GM03348 (cell line): ENCODE measurements around the gene SHC2.
"Not testable (repeated sequence)": the region's sequence is repeated elsewhere in the genome, so short reads cannot be mapped to it uniquely, and the experiment has no call there.

Experiments
- DNase-seq: peaks from one replicate; pipeline ENCODE4 v3.0.0; 2012; ENCODE audit warnings: low spot score

SHC2 gene

GRCh38 chr19:469833-470232, 9.0 kb upstream of the SHC2 start:
- no peak for DNase-seq

- DNase-seq = no peak
These were observed 7.9 kb upstream of the SHC2 start for GRCh38 chr19:468587-469256.

DNA sequence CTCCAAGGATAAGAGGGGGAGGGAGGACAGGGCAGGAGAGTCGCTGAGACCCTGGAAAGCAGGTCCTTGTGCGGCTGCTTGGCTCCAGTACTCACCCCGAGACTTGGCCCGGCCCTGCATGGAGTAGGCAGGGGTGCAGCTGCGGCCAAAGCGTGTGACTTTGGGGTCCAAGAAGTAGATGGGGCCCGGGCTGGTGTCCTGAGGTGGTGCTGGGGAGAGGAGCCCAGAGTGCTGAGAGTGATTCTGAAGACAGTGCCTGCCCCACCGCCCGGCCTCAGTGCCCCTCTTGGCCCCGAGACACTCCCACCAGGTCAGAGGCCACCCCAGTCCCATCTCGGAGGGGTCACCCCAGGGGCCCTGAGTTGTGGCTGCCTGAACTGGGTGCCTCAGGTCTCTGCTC, 6.7 kb upstream of the SHC2 start:
- DNase-seq = no peak

DNA sequence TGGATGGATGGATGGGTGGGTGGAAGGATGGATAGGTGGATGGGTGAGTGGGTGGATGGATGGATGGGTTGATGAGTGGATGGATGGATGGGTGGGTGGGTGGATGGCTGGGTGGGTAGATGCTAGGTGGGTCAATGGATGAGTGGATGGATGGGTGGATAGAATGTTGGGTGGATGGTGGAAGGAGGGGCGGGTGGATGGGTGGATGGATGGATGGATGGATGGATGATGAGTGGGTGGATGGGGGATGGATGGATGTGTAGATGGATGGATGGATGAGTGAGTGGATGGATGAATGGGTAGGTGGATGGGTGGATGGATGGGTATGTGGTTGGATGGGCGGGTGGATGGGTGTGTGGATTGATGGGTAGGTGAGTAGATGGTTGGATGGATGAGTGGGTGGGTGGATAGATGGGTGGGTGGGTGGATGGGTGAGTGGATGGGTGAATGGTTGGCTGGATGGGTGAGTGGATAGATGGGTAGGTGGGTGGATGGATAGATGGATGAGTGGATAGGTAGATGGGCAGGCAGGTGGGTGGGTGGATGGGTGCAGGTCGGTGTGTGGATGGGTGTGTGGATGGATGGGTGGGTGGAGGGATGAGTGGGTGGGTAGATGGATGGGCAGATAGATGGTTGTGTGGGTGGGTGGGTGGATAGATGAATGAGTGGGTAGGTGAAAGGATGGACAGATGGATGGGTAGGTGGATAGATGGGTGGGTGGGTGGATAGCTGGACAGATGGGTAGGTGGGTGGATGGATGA, 4.4 kb upstream of the SHC2 start:
- DNase-seq = no peak

GRCh38 chr19:464208-464545, 3.3 kb upstream of the SHC2 start:
- DNase-seq = no peak

DNA sequence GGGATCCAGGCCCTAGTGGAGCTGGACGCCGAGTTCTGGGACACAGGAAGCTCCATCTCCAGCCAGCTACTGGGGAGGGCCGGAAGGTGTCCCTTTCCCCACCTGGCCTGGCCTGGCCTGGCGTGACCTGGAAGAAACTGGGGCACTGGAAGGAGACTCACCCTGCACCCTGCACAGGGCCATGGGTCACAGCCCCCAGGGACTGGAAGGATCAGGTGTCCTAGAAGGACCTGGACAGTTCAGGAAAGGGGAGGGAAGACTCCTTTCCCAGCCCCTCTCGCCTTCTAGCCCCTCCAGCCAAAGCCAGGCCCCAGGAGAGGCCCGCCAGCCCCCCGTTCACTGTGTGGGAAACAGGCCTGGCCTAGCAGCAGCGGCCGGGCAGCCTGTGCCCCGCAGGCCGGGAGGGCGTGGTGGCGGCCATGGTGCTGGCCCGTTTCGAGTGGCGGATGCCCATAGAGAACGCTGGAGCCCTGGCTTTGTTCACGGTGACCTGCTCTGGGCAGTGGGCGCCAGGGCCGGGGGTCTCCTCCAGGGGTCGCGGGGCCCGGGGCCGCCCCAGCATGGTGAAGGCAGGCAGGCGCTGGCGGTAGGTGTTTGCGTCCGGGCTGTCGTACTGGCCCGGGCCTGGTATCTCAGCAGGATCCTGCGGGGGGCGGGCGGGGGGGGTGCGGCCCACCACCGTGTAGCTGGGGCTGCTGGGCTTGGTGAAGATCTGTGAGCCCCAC, 2.8 kb upstream of the SHC2 start:
- no peak for DNase-seq

DNA sequence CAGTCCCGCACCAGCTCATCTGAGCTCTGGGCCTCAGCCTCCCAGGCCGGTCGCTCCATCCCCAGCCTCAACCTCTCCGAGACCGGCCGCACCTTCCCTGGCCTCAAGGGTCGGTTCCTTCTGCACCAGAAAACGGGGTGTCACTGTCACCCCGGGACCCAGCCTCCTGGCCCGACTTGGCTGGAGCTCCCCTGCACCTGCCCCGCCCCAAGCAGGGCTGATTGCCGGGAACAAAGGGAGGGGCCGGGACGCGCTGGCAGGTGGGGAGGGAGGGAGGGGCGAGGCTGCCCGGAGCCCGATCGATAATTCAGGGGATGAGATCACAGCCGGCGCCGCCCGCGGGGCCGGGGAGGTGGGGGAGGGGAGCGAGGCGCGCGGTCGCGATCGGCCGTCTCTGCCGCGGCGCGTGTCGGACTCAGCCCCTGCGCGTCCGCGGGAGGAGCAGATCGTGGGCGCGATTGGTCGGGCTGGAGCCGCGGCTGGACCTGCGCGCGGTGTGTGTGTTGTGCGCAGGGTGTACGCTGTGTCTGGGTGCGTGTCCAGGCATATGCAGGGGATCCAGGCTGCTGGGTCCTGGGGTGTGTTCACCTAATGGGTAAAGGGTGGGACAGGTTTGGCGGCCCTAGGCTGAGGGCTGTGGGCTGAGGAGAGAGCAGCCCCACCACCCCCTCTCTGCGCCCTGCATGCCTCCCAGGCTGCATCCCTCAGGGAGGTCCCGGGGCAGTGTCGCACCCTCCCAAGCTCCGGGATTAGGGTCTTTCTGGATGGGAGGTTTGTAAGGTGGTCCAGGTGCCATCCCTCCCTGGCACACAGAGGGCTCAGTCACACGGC, 1.1 kb upstream of the SHC2 start:
- no peak for DNase-seq

DNA sequence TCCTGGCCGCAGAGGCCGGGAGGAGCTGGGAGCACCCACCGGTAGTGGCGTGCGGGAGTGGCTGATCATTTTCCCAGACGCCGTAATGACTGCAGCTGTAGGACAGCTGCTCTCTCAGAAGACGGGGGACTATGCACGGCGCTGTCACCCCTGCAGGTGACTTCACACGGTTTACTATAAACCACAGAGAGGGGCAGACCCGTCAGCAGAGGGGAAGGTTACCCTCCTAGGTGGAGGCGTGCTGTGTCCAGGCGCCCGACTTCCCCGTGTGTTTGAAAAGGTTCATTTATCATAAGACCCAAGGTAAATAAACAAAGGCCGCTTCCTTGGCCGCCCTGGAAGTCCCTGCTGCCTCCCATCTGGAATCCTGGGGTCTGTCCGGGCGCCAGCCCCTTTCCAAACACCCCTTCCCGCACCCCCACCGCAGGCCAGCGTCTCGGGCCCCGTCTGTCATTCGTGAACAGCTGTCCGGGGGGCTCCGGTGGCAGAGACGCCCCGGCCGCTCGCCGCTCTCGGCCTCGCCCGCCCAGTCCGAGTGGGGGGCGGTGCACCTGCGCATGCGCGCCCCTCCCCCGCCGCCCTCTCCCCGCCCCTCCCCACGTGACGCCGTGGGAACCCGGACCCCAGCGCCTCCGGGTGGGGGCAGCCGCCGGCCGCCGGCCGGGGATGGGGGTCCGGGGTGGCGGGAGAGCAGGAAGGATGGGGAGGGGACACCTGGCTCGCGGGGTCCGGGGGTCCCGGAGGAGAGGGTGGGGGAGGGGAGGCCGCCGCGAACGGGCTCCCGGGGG, 915 bp downstream of the SHC2 start:
- DNase-seq = peak; percentile 71

- DNase-seq = no peak
These were observed 2.5 kb downstream of the SHC2 start for GRCh38 chr19:458091-459042.

GRCh38 chr19:457636-458035, 3.2 kb downstream of the SHC2 start:
- DNase-seq = no peak

DNA sequence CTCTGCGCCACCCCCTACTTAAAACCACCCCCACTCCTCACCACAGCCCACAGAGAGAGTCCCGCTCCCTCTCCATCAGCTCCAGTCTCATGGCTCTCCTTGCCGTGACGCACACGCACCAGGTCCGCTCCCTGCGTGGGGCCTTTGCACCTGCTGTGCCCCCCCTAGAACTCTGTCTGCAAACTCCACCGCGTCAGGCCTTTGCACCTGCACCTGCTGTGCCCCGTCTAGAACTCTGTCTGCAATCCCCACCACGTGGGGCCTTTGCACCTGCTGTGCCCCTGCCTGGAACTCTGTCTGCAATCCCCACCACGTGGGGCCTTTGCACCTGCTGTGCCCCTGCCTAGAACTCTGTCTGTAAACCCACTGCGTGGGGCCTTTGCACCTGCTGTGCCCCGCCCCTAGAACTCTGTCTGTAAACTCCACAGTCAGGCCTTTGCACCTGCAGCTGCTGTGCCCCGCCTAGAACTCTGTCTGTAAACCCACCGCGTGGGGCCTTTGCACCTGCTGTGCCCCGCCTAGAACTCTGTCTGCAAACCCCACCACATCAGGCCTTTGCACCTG, 4.2 kb downstream of the SHC2 start:
- DNase-seq = no peak

GRCh38 chr19:455851-456546, 4.8 kb downstream of the SHC2 start:
- DNase-seq = no peak

- DNase-seq = no peak
These were observed 5.7 kb downstream of the SHC2 start for GRCh38 chr19:455031-455705.

DNA sequence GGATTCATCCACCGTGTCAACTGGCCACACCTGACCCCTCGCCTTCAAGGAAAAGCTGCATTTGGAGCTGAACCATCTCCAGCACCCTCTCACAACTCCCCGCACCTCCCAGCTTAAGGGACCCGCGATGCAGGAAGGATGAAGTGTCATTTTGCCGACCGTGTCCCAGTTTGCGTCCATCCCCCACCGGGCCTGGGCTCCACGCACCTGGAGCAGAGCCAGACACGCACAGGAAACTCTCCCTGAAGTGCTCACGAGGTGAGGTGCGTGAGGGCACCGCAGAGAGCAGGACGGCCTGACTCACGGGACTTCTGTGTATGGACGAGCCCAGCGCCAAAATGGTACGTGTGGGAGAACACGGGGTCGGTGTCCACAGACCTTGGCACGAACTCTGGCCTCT, 7.2 kb downstream of the SHC2 start:
- DNase-seq = no peak

DNA sequence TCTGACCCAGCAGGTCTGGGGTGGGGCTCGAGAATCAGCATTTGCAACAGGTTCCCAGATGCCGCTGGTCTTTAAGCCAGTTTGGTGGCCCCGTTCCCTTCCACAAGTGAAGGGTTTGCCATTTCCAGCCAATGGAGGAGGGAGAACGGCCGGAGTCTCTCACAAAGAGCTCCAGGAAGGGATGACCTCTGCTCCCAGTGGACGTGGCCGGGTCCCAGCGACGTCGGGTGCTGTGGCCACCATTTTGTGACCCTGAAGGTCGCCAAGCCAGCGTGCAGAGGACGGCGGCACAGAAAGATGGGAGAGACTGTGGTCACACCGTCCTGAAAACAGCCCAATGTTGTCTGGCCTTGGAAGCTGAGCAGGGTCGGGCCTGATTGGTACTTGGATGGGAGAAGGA, 8.0 kb downstream of the SHC2 start:
- DNase-seq = no peak

DNA sequence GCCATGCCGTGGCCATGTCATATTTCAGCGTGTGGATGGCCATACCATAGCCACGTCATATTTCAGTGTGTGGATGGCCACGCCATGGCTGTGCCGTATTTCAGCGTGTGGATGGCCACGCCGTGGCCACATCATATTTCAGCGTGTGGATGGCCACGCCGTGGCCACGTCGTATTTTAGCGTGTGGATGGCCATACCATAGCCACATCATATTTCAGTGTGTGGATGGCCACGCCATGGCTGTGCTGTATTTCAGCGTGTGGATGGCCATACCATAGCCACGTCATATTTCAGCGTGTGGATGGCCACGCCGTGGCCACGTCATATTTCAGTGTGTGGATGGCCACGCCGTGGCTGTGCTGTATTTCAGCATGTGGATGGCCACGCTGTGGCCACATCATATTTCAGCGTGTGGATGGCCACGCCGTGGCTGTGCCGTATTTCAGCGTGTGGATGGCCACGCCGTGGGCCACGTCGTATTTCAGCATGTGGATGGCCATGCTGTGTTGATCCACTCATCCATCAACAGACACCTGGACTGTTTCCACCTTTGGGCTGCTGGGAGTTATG, 9.8 kb downstream of the SHC2 start:
- not testable (repeated sequence) for DNase-seq

DNA sequence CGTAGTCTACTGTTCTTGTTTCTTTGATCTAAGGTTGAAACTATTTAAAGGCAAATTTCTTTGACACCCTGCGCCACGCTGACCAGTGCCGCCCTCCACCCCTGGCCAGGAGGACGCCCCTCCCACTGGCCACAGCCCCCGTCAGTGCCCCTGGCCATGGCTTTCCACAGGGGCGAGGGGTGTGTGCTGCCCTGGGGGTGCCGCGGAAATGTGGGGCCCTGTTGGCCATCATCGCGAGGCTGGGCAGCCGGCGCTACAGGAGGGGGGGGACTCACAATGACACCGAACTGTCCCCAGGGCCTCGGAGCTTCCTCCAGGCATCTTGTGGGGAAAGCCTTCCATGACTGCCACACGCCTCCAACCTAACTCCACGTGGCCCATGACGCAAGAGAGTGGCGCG, 10.9 kb downstream of the SHC2 start:
- DNase-seq = no peak

DNA sequence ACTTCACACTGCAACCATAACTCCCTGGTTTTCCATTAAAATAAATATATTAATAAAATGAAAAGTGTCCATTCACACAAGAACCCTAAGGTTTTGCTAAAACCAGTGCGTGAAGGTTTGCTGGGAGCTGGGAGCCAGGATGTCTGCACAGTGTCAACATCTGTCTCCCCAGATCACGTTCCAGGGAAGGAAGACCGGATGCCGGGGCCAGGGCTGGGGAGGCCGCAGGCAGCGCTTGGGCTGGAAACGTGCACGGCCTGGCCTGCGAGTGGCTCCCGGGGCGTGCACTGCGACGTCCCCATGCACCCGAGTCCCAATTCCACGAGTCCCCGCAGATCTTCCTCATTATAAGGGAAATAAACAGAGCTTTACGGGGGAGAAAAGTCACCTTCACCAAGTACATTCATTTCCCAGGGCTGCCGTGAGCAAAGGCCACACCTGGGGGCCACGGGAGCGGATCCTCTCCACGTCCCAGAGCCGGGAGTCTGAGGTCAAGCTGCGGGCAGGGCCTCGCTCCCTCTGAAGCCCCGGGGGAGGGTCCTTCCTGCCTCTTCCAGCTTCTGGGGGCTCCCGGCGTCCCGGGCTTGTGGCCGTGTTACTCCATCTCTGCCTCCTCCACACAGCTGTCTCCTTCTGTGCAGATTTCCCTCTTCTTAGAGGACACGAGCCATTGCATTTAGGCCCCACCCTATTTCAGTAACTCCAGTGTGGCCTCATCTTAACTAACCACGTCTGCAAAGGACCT, 12.8 kb downstream of the SHC2 start:
- DNase-seq = peak; percentile 45
